Type B pancreatic cell (in vitro differentiated cells): ENCODE data around the gene AOC2. TPM values are rescaled to one million over a fixed set of nuclear protein-coding genes. Genes with fewer than 3 reads are reported as not detected.
"Not testable (repeated sequence)": the region's sequence is repeated elsewhere in the genome, so short reads cannot be mapped to it uniquely, and the experiment has no call there.

Experiments used
- DNase-seq: peaks from one replicate; pipeline ENCODE4 v3.0.0; 2021; ENCODE audit warnings: mixed read lengths; ENCODE audit not compliant: unreplicated experiment; ENCODE audit errors: extremely low spot score
- H3K27ac Mint-ChIP-seq: 2 replicates; pipeline ENCODE4 v1.8.0; 2021; ENCODE audit warnings: mild to moderate bottlenecking, mixed read lengths
- H3K27me3 Mint-ChIP-seq: 2 replicates; pipeline ENCODE4 v1.8.0; 2021; ENCODE audit warnings: mixed read lengths
- H3K36me3 Mint-ChIP-seq: 2 replicates; pipeline ENCODE4 v1.8.0; 2021; ENCODE audit warnings: mixed read lengths
- H3K4me1 Mint-ChIP-seq: one replicate; pipeline ENCODE4 v1.8.0; 2021; ENCODE audit warnings: mixed read lengths; ENCODE audit not compliant: unreplicated experiment
- H3K4me3 Mint-ChIP-seq: 2 replicates; pipeline ENCODE4 v1.8.0; 2021; ENCODE audit warnings: mild to moderate bottlenecking, mixed read lengths
- H3K9me3 Mint-ChIP-seq: 2 replicates; pipeline ENCODE4 v1.8.0; 2021; ENCODE audit warnings: mixed read lengths
- total RNA-seq: library from RNA; stranded (reverse); gene quantifications from 2 replicates; pipeline ENCODE4 v1.2.1, GENCODE V29; 2021; ENCODE audit warnings: low replicate concordance
- TF ChIP-seq, protein P1 (sequence below): fragments of 200-600 bp; sonication (generic); conservative IDR thresholded peaks from 2 replicates; pipeline ENCODE4 v1.5.0; 2021; ENCODE audit warnings: antibody characterized with exemption, mild to moderate bottlenecking

The AOC2 gene
- total RNA-seq, 1 donor from 2014 or later: 2.7 TPM

DNA sequence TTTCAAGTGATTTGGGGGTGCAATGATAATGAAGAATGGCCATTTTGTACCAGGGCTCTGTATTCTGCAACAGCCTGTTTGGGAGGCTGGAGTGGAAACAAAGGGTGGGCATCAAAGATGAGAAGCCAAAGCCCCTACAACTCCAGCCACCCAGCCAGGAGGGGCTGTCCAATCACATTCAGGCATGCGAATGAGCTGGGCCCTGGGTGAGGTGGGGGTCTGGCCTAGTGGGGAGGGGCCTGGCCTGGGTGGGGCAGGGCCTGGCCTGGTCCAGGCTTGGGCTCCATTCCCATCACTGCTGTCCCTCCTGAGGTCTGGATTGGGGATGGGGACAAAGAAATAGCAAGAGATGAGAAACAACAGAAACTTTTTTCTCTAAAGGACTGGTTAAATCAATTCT is 13.0 kb downstream of the AOC2 start:
- Mint-ChIP-seq H3K27ac (no peak overlapping the region), H3K36me3 (no peaks in the 10 kb centered on the region), H3K9me3 (no peaks in the 10 kb centered on the region), H3K4me1 (no peaks in the 10 kb centered on the region), H3K4me3 (no peak overlapping the region), H3K27me3 (no peaks in the 10 kb centered on the region)
- TF ChIP-seq, protein P1, sequence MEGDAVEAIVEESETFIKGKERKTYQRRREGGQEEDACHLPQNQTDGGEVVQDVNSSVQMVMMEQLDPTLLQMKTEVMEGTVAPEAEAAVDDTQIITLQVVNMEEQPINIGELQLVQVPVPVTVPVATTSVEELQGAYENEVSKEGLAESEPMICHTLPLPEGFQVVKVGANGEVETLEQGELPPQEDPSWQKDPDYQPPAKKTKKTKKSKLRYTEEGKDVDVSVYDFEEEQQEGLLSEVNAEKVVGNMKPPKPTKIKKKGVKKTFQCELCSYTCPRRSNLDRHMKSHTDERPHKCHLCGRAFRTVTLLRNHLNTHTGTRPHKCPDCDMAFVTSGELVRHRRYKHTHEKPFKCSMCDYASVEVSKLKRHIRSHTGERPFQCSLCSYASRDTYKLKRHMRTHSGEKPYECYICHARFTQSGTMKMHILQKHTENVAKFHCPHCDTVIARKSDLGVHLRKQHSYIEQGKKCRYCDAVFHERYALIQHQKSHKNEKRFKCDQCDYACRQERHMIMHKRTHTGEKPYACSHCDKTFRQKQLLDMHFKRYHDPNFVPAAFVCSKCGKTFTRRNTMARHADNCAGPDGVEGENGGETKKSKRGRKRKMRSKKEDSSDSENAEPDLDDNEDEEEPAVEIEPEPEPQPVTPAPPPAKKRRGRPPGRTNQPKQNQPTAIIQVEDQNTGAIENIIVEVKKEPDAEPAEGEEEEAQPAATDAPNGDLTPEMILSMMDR: no peak
- DNase-seq: no peak

DNA sequence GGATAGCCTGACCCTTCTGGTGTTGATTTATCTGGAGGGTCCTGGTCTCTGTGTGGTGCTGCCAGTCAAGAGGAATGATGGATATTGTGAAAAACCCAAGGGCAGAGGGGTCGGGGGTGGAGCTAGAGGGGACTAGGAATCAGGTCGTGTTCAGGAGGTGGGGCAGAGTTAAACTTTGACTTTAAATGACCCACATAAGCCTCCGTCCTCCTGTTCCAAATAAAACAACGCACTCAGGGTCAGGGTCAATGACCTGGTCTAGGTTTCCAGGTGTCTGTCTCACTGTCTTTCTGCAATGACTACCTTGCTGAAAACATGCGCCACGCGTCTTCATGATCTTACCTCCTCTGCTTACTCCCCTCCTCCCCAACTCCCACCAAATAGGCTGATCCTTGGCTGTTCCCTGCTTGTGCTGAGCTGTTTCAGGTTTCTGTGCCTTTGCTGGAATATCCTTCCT is 21.3 kb downstream of the AOC2 start:
- Mint-ChIP-seq H3K36me3 (no peaks in the 10 kb centered on the region), H3K4me3 (no peak overlapping the region), H3K4me1 (peaks cover 10% of the 10 kb centered on the region), H3K27ac (no peak overlapping the region), H3K9me3 (no peaks in the 10 kb centered on the region), H3K27me3 (peaks cover 15% of the 10 kb centered on the region)
- no peak for DNase-seq
- TF ChIP-seq, protein P1: no peak

DNA sequence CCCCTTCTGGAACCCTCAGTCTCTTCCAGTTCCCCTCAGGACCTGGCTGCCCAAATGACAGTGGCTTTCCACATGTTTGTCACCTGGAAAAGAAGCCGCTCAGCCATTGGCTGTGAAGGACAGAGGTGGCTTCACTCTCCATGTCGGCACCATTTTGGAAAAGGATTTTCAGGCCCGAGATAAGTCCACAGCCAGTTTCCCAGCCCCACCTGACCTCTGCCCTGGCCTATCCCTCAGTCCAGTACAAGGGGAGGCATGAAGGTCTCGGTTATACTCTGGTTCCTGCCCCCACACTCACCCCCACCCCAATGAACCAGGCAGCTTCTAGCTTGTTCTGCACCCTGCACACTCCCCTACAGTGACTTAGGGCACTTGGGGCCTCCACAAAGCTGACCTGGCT is 21.8 kb downstream of the AOC2 start:
- H3K27ac Mint-ChIP-seq: no peak overlapping the region
- DNase-seq: no peak
- H3K27me3 Mint-ChIP-seq: peaks cover 15% of the 10 kb centered on the region
- peaks cover 10% of the 10 kb centered on the region for H3K4me1 Mint-ChIP-seq
- no peaks in the 10 kb centered on the region for H3K9me3 Mint-ChIP-seq
- TF ChIP-seq, protein P1: no peak
- H3K36me3 Mint-ChIP-seq: no peaks in the 10 kb centered on the region
- H3K4me3 Mint-ChIP-seq: no peak overlapping the region

DNA sequence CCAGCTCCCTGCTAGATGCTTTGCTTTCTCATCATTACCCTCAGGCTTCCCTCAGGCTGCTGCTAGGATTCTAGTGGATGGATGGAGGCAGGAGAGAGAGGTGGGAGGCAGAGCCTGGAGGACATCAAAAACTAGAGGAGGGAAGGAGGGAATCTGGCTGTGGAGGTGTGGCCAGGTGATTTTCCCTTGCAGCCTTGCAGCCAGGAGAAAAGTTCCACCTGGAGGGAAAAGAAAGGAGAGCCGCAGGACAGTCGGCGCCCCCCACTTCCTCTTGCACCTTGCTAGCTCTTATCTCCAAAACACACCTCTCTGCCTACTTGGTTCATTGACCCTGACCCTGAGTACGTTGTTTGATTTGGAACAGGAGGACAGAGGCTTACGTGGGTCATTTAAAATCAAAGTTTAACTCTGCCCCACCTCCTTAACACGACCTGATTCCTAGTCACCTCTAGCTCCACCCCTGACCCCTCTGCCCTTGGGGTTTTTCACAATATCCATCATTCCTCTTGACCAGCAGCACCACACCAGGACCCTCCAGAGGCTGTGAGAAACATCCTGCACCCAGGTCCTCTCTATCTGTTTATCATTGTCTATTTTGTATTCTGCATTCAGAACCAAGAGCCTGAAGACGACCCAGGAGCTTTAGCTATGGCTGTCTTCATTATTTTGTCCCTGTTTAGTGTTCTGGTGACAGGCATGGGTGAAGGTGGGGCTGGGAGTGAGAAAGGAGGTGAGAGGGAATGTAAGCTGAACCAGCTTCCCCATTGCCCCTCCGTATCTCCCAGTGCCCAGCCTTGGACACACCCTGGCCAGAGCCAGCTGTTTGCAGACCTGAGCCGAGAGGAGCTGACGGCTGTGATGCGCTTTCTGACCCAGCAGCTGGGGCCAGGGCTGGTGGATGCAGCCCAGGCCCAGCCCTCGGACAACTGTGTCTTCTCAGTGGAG is 22.5 kb downstream of the AOC2 start:
- Mint-ChIP-seq H3K27ac (no peak overlapping the region), H3K9me3 (peaks cover 5% of the 10 kb centered on the region), H3K4me3 (no peak overlapping the region), H3K27me3 (peaks cover 18% of the 10 kb centered on the region), H3K4me1 (peaks cover 10% of the 10 kb centered on the region), H3K36me3 (peaks cover 3% of the 10 kb centered on the region)
- TF ChIP-seq, protein P1: no peak
- DNase-seq: no peak

DNA sequence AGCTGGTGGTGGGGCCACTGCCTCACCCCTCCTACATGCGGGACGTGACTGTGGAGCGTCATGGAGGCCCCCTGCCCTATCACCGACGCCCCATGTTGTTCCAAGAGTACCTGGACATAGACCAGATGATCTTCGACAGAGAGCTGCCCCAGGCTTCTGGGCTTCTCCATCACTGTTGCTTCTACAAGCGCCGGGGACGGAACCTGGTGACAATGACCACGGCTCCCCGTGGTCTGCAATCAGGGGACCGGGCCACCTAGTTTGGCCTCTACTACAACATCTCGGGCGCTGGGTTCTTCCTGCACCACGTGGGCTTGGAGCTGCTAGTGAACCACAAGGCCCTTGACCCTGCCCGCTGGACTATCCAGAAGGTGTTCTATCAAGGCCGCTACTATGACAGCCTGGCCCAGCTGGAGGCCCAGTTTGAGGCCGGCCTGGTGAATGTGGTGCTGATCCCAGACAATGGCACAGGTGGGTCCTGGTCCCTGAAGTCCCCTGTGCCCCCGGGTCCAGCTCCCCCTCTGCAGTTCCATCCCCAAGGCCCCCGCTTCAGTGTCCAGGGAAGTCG is 23.4 kb downstream of the AOC2 start:
- not testable (repeated sequence) for H3K36me3 Mint-ChIP-seq, H3K4me3 Mint-ChIP-seq, H3K27ac Mint-ChIP-seq, DNase-seq, H3K9me3 Mint-ChIP-seq
- Mint-ChIP-seq H3K27me3 (peaks cover 19% of the 10 kb centered on the region), H3K4me1 (peaks cover 10% of the 10 kb centered on the region)

DNA sequence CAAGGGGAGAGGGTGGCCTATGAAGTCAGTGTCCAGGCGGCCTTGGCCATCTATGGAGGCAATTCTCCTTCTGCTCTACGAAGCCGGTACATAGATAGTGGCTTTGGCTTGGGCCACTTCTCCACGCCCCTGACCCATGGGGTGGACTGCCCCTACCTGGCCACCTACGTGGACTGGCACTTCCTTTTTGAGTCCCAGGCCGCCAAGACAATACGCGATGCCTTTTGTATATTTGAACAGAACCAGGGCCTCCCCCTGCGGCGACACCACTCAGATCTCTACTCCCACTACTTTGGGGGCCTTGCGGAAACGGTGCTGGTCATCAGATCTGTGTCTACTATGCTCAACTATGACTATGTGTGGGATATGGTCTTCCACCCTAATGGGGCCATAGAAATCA is 24.0 kb downstream of the AOC2 start:
- Mint-ChIP-seq H3K27me3 (peaks cover 25% of the 10 kb centered on the region), H3K9me3 (peaks cover 5% of the 10 kb centered on the region), H3K4me3 (no peak overlapping the region), H3K4me1 (peaks cover 10% of the 10 kb centered on the region), H3K36me3 (peaks cover 3% of the 10 kb centered on the region), H3K27ac (no peak overlapping the region)
- TF ChIP-seq, protein P1: no peak
- no peak for DNase-seq
